Fibroblast of lung (primary cell): Measurements from ENCODE around the gene IGDCC3.

ENCODE experiments used
- CTCF ChIP-seq, 2 donors: IDR thresholded peaks in 1 of 2; conservative IDR thresholded peaks in 1 of 2; 1 replicate in 1 of 2; 2 replicates in 1 of 2; pipeline ENCODE4 v1.5.1; 2011 to 2012; ENCODE audit warnings: low read length in 2 of 2, control low read depth in 1 of 2, inconsistent platforms in 1 of 2, low read depth in 1 of 2, mild to moderate bottlenecking in 1 of 2
- EZH2 ChIP-seq: IDR thresholded peaks from 2 replicates; pipeline ENCODE4 v1.5.1; 2012; ENCODE audit warnings: low read length, control low read depth, mild to moderate bottlenecking; ENCODE audit errors: missing control alignments

- TF ChIP-seq CTCF (conservative IDR thresholded peaks at IDR 0.05 in 1 of 2, IDR thresholded peaks at IDR 0.05 in 1 of 2; ENCODE audit: low read depth in 1 of 2, low read length in 2 of 2) (no peak), EZH2 (no peak)
These were observed 12.6 kb upstream of the IGDCC3 start for GRCh38 chr15:65390447-65390846.
